ENCODE measurements around the gene SSR3. TPM values are rescaled to one million over a fixed set of nuclear protein-coding genes. Genes with fewer than 3 reads are reported as not detected.

Gene SSR3
- total and polyA plus RNA-seq, 9 of the 15 experiments (the other 6 are each of a cell fraction or from before 2014, with no cell fraction given), result 104 to 464 (median 307) TPM

DNA sequence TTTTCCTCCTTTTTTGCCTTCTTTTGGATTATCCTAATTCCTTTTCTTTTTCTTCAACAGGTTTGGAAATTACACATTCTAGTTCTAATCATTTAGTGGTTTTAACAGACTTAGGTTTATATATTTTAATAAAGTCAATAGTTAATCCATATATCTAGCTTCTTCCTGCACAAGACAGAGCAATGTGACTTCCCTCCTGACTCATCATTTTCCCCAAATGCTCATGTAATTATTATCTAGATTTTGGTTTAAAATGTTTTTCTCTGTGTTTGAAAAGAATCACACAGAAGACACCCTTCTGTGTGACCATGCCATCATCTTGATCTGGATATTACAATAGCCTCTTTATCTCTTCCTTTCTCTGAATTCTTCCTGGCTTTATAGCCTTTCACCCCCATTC lies 28.6 kb upstream of the SSR3 start (continued):
- TF ChIP-seq, protein P1, sequence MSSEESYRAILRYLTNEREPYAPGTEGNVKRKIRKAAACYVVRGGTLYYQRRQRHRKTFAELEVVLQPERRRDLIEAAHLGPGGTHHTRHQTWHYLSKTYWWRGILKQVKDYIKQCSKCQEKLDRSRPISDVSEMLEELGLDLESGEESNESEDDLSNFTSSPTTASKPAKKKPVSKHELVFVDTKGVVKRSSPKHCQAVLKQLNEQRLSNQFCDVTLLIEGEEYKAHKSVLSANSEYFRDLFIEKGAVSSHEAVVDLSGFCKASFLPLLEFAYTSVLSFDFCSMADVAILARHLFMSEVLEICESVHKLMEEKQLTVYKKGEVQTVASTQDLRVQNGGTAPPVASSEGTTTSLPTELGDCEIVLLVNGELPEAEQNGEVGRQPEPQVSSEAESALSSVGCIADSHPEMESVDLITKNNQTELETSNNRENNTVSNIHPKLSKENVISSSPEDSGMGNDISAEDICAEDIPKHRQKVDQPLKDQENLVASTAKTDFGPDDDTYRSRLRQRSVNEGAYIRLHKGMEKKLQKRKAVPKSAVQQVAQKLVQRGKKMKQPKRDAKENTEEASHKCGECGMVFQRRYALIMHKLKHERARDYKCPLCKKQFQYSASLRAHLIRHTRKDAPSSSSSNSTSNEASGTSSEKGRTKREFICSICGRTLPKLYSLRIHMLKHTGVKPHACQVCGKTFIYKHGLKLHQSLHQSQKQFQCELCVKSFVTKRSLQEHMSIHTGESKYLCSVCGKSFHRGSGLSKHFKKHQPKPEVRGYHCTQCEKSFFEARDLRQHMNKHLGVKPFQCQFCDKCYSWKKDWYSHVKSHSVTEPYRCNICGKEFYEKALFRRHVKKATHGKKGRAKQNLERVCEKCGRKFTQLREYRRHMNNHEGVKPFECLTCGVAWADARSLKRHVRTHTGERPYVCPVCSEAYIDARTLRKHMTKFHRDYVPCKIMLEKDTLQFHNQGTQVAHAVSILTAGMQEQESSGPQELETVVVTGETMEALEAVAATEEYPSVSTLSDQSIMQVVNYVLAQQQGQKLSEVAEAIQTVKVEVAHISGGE (CRISPR knock-in tag; IDR thresholded peaks at IDR 0.05), result 0 out of 6 replicates have a peak, but pooled peaks of 1 of the 3 experiments have one; percentile 33
- TF ChIP-seq BACH1 (tag; IDR thresholded peaks at IDR 0.05) (no peak), JUNB (CRISPR knock-in tag; conservative IDR thresholded peaks at IDR 0.05) (no peak), MAFF (IDR thresholded peaks at IDR 0.05; ENCODE audit: low read length) (peak; percentile 76), ZNF133 (CRISPR knock-in tag; IDR thresholded peaks at IDR 0.05) (no peak), ZNF316 (IDR thresholded peaks at IDR 0.05) (peak; percentile 92), HDAC6 (IDR thresholded peaks at IDR 0.05; ENCODE audit: low read depth, low read length) (no peak), CBFB (CRISPR knock-in tag; IDR thresholded peaks at IDR 0.05) (no peak), ZNF143 (CRISPR knock-in tag; IDR thresholded peaks at IDR 0.05) (no peak), KHSRP (IDR thresholded peaks at IDR 0.05) (no peak), ZFP30 (CRISPR knock-in tag; IDR thresholded peaks at IDR 0.05; ENCODE audit: borderline replicate concordance) (no peak), RBM22 (IDR thresholded peaks at IDR 0.05; ENCODE audit: low read depth, low read length, poor library complexity, severe bottlenecking) (no peak), SAP30 (IDR thresholded peaks at IDR 0.05; ENCODE audit: borderline replicate concordance, insufficient read depth, low read depth, low read length, poor library complexity, severe bottlenecking) (no peak), AFF4 (CRISPR knock-in tag; IDR thresholded peaks at IDR 0.05) (no peak), POLR2A (conservative IDR thresholded peaks at IDR 0.05) (no peak), ZNF77 (CRISPR knock-in tag; IDR thresholded peaks at IDR 0.05) (no peak), ZNF717 (CRISPR knock-in tag; IDR thresholded peaks at IDR 0.05) (no peak), MTA1 (IDR thresholded peaks at IDR 0.05; ENCODE audit: borderline replicate concordance) (no peak), C11orf30 (IDR thresholded peaks at IDR 0.05; ENCODE audit: low read depth) (peak; percentile 89), CSDE1 (IDR thresholded peaks at IDR 0.05) (no peak), MYBL2 (IDR thresholded peaks at IDR 0.05; ENCODE audit: low read depth) (no peak), MYBL2 (CRISPR knock-in tag; IDR thresholded peaks at IDR 0.05; ENCODE audit: borderline replicate concordance) (no peak)
- TF ChIP-seq, protein P2, sequence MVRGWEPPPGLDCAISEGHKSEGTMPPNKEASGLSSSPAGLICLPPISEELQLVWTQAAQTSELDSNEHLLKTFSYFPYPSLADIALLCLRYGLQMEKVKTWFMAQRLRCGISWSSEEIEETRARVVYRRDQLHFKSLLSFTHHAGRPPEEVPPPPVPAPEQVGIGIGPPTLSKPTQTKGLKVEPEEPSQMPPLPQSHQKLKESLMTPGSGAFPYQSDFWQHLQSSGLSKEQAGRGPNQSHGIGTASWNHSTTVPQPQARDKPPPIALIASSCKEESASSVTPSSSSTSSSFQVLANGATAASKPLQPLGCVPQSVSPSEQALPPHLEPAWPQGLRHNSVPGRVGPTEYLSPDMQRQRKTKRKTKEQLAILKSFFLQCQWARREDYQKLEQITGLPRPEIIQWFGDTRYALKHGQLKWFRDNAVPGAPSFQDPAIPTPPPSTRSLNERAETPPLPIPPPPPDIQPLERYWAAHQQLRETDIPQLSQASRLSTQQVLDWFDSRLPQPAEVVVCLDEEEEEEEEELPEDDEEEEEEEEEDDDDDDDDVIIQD (CRISPR knock-in tag; IDR thresholded peaks at IDR 0.05), result no peak
